Tibial nerve (tissue), 4 donors: ENCODE results near the gene DGKQ. TPM values are rescaled to one million over a fixed set of nuclear protein-coding genes. Genes with fewer than 3 reads are reported as not detected.

Experiments
- DNase-seq, 2 donors: peaks; one replicate each; pipeline ENCODE4 v3.0.0-alpha.2; 2019; ENCODE audit warnings: low spot score in 2 of 2
- H3K27ac ChIP-seq, 4 donors: fragments of 200-600 bp; sonication (generic) in 3 of 4; one replicate each; pipeline ENCODE4 v1.5.1; 2017 to 2019; ENCODE audit warnings: mild to moderate bottlenecking in 1 of 4
- H3K27me3 ChIP-seq, 2 donors: fragments of 200-600 bp; sonication (generic) in 1 of 2; one replicate each; pipeline versions ENCODE4 v1.5.1 to v1.6.0; 2017 to 2019
- H3K36me3 ChIP-seq, 3 donors: fragments of 200-600 bp; sonication (generic); one replicate each; pipeline ENCODE4 v1.5.1; 2018 to 2019
- H3K4me1 ChIP-seq, 4 donors: fragments of 200-600 bp; sonication (generic) in 3 of 4; one replicate each; pipeline ENCODE4 v1.5.1; 2017 to 2019
- H3K4me3 ChIP-seq, 4 donors: fragments of 200-600 bp; sonication (generic) in 3 of 4; one replicate each; pipeline ENCODE4 v1.5.1; 2017 to 2019; ENCODE audit warnings: mild to moderate bottlenecking in 1 of 4, moderate library complexity in 1 of 4
- H3K9me3 ChIP-seq, 4 donors: fragments of 200-600 bp; sonication (generic) in 3 of 4; one replicate each; pipeline ENCODE4 v1.5.1; 2017 to 2019
- CTCF ChIP-seq, 5 experiments: fragments of 200-600 bp in 3 of 5; fragments of 450-650 bp in 2 of 5; sonication (generic) in 3 of 5; IDR thresholded peaks; one replicate each; pipeline ENCODE4 v1.5.1; 2016 to 2019; ENCODE audit warnings: antibody characterized with exemption in 5 of 5, mild to moderate bottlenecking in 3 of 5, moderate library complexity in 2 of 5
- EP300 ChIP-seq, 2 donors: sonication (generic); formaldehyde crosslinking; IDR thresholded peaks; one replicate each; pipeline ENCODE4 v1.6.1; 2017; ENCODE audit warnings: antibody characterized with exemption in 2 of 2, mild to moderate bottlenecking in 1 of 2
- POLR2A ChIP-seq, 2 donors: fragments of 450-650 bp; IDR thresholded peaks; one replicate each; pipeline ENCODE4 v1.6.1; 2017; ENCODE audit warnings: antibody characterized with exemption in 2 of 2, mild to moderate bottlenecking in 2 of 2, moderate library complexity in 2 of 2
- WGBS, 2 donors: methylation state at CpG; one replicate each; pipeline ENCODE4 v1.1.5; 2018; 5-methylcytosine and 5-hydroxymethylcytosine counted together
- total RNA-seq, 4 donors: library from RNA; depleted of rRNA; stranded (reverse); fragments of >200 nt; gene quantifications; one replicate each; pipeline ENCODE4 v1.1.0, GENCODE V29; 2016

The DGKQ gene
- total RNA-seq, 4 donors from 2014 or later, result 9.0 to 23.4 (median 13.6) TPM

GRCh38 chr4:1004071-1004418, 30.7 kb upstream of the DGKQ start:
- H3K27ac ChIP-seq, result no peak overlapping the region
- no peak overlapping the region for H3K4me3 ChIP-seq
- H3K27me3 ChIP-seq, result peaks cover 0 to 84% of the 10 kb centered on the region in 2 donors
- WGBS, 2 donors, result 86 to 92% methylated on average over 13 of the region's 13 CpGs
- peaks cover 0 to 27% (median 8%) of the 10 kb centered on the region in 4 donors for H3K4me1 ChIP-seq
- peaks cover 0 to 7% (median 0%) of the 10 kb centered on the region in 3 donors for H3K36me3 ChIP-seq
- TF ChIP-seq EP300 (IDR thresholded peaks at IDR 0.05) (no peak), POLR2A (IDR thresholded peaks at IDR 0.05) (no peak), CTCF (IDR thresholded peaks at IDR 0.05) (no peak)
- H3K9me3 ChIP-seq, result peaks cover 0 to 5% (median 0%) of the 10 kb centered on the region in 4 donors
- no peak for DNase-seq

DNA sequence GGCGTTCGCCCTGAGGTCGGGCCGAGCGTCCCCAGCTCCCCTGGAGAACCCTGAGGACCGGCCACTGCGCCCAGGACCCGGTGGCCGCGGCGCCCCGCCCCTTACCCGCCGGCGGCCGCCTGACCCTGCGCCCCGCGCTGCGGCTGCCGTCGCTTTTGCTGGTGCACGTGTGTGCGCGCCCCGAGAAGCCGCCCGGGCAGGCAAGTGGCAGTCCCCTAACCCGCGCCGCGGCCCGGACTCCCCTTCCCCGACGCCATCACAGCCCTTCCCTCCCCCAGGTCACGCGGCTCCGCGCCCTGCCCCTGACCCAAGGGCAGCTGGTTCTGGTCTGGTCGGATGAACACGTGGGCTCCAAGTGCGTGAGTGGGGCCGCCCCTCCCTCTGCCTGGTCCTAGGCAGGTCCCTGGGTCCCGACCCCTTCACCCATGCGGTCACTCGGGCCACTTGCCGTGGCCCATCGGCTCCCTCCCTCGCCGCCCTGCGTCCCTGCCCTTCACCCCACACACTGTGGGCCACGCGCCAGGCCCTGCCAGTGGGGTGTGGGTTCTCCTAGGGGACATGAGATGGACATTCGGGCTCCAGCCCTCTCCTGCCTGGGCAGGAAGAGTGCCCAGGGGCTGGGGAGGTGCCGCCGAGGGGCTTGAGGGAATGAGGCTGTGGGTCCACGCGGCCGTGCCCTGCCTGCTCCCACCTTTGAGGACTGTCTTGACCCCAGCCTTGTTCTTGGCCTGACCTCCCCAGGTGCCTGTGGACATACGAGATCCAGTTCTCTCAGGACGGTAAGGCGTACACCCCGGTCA, 30.1 kb upstream of the DGKQ start:
- H3K4me3 ChIP-seq, result no peak overlapping the region
- H3K4me1 ChIP-seq, result peaks cover 0 to 25% (median 6%) of the 10 kb centered on the region in 4 donors
- DNase-seq, result no peak
- H3K27me3 ChIP-seq, result peaks cover 0 to 78% of the 10 kb centered on the region in 2 donors
- no peak overlapping the region for H3K27ac ChIP-seq
- peaks cover 0 to 5% (median 0%) of the 10 kb centered on the region in 4 donors for H3K9me3 ChIP-seq
- TF ChIP-seq CTCF (IDR thresholded peaks at IDR 0.05) (no peak), EP300 (IDR thresholded peaks at IDR 0.05) (no peak), POLR2A (IDR thresholded peaks at IDR 0.05) (no peak)
- H3K36me3 ChIP-seq, result peaks cover 0 to 7% (median 0%) of the 10 kb centered on the region in 3 donors
- WGBS, 2 donors, result 26 to 38% methylated on average over 48 to 53 of the region's 63 CpGs

DNA sequence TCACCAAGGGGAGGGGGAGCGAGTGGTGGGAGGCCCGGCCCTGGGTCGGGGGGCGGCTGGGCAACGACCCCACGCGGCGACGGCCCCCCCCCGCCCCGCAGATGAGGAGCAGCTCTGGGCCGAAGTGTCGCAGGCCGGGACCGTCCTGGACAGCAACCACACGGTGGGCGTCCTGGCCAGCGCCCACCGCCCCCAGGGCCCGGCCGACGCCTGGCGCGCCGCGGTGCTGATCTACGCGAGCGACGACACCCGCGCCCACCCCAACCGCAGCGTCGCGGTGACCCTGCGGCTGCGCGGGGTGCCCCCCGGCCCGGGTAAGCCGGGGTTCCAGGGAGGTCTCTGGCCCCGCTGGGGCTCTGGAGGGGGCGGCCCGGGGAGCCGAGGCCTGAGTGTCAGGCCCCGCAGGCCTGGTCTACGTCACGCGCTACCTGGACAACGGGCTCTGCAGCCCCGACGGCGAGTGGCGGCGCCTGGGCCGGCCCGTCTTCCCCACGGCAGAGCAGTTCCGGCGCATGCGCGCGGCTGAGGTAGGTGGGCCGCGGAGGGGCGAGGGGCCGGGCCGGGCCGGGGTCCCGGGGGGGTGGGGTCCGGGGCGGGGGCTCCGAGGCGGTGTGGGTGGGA, 29.4 kb upstream of the DGKQ start:
- no peak overlapping the region for H3K4me3 ChIP-seq
- peaks cover 0 to 5% (median 0%) of the 10 kb centered on the region in 4 donors for H3K9me3 ChIP-seq
- TF ChIP-seq POLR2A (IDR thresholded peaks at IDR 0.05), result no peak
- no peak for TF ChIP-seq EP300 (IDR thresholded peaks at IDR 0.05)
- no peak for TF ChIP-seq CTCF (IDR thresholded peaks at IDR 0.05)
- H3K4me1 ChIP-seq, result peaks cover 0 to 32% (median 8%) of the 10 kb centered on the region in 4 donors
- peaks cover 0 to 7% (median 0%) of the 10 kb centered on the region in 3 donors for H3K36me3 ChIP-seq
- H3K27me3 ChIP-seq, result peaks cover 0 to 77% of the 10 kb centered on the region in 2 donors
- no peak for DNase-seq
- WGBS, 2 donors, result 10% methylated on average over 2 of the region's 75 CpGs; no CpG with 5 or more reads in 1 of the 2 donors
- no peak overlapping the region for H3K27ac ChIP-seq

DNA sequence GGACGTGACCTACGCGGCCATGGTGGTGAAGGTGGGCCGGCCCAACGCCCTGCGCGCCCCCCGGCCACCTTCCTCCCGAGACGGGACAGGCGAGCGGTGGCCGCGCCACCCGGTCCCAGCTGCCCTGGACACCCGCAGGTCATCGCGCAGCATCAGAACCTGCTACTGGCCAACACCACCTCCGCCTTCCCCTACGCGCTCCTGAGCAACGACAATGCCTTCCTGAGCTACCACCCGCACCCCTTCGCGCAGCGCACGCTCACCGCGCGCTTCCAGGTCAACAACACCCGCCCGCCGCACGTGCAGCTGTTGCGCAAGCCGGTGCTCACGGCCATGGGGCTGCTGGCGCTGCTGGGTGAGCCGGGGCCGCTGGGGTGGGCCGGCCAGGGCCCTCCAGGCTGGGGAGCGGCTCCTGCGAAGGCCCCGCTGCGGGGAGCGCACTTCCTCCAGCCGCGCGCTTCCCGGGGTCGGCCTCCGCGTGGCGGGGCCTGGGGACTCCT, 28.8 kb upstream of the DGKQ start:
- peaks cover 0 to 76% of the 10 kb centered on the region in 2 donors for H3K27me3 ChIP-seq

More for the DNA sequence above, 28.8 kb upstream of the DGKQ start:
- no peak overlapping the region for H3K27ac ChIP-seq
- 4 to 9% methylated on average over 25 to 33 of the region's 54 CpGs for WGBS, 2 donors
- DNase-seq, result peak; percentile 35 to 45
- H3K9me3 ChIP-seq, result peaks cover 0 to 5% (median 0%) of the 10 kb centered on the region in 4 donors
- H3K4me3 ChIP-seq, result no peak overlapping the region
- peaks cover 0 to 7% (median 0%) of the 10 kb centered on the region in 3 donors for H3K36me3 ChIP-seq
- peaks cover 0 to 38% (median 11%) of the 10 kb centered on the region in 4 donors for H3K4me1 ChIP-seq
- TF ChIP-seq CTCF (IDR thresholded peaks at IDR 0.05), result no peak
- TF ChIP-seq EP300 (IDR thresholded peaks at IDR 0.05), result peak in 1 of 2 donors; percentile 48
